ENCODE data around the gene SLC44A5.

DNA sequence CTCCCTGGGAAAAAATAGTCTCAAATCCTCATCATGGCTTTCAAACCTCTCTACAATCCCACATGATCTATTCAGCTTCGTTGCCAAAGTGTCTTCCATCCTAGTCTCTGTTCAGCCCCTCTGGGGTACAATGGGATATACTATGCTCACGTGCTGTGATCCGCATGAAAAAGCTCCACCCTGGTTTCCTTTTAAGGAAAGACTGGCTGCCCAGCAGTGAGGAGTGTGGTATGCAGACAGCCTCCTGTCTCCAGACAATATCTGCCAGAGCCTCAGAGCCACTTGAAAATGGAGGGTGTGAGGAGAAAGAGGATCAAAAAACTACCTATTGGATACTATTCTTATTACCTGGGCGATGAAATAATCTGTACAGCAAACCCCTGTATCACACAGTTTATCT, 282.2 kb downstream of the SLC44A5 start:
- TF ChIP-seq, protein P1, sequence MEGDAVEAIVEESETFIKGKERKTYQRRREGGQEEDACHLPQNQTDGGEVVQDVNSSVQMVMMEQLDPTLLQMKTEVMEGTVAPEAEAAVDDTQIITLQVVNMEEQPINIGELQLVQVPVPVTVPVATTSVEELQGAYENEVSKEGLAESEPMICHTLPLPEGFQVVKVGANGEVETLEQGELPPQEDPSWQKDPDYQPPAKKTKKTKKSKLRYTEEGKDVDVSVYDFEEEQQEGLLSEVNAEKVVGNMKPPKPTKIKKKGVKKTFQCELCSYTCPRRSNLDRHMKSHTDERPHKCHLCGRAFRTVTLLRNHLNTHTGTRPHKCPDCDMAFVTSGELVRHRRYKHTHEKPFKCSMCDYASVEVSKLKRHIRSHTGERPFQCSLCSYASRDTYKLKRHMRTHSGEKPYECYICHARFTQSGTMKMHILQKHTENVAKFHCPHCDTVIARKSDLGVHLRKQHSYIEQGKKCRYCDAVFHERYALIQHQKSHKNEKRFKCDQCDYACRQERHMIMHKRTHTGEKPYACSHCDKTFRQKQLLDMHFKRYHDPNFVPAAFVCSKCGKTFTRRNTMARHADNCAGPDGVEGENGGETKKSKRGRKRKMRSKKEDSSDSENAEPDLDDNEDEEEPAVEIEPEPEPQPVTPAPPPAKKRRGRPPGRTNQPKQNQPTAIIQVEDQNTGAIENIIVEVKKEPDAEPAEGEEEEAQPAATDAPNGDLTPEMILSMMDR (conservative IDR thresholded peaks at IDR 0.05; ENCODE audit: low read length), result no peak
- no peak for TF ChIP-seq EZH2phosphoT487 (IDR thresholded peaks at IDR 0.05; ENCODE audit: borderline replicate concordance)
